Thymus (tissue), 11 donors: Measurements from ENCODE around the gene RFFL. TPM values are rescaled to one million over a fixed set of nuclear protein-coding genes. Genes with fewer than 3 reads are reported as not detected.
A peak's percentile ranks its signal among the peaks of the same experiment; 100 is the strongest.
"Not testable (repeated sequence)": the region's sequence is repeated elsewhere in the genome, so short reads cannot be mapped to it uniquely, and the experiment has no call there.

Source experiments
- DNase-seq, 9 donors: peaks; one replicate each; pipeline ENCODE4 v3.0.0-alpha.2; 2013; ENCODE audit warnings: low spot score in 9 of 9, low read depth in 6 of 9, missing footprints in 1 of 9
- H3K27ac ChIP-seq, 2 donors: one replicate each; pipeline ENCODE4 v1.5.1; 2013; ENCODE audit warnings: control low read depth in 1 of 2, low read depth in 1 of 2, low read length in 1 of 2, mild to moderate bottlenecking in 1 of 2, moderate library complexity in 1 of 2
- H3K27me3 ChIP-seq, 2 donors: one replicate each; pipeline ENCODE4 v1.5.1; 2013; ENCODE audit warnings: low read length in 1 of 2; ENCODE audit not compliant: control insufficient read depth in 2 of 2, insufficient read depth in 1 of 2
- H3K36me3 ChIP-seq, 2 donors: one replicate each; pipeline ENCODE4 v1.5.1; 2013; ENCODE audit warnings: low read length in 1 of 2, mild to moderate bottlenecking in 1 of 2, moderate library complexity in 1 of 2; ENCODE audit not compliant: control insufficient read depth in 2 of 2, insufficient read depth in 2 of 2
- H3K4me1 ChIP-seq, 2 donors: one replicate each; pipeline ENCODE4 v1.5.1; 2013; ENCODE audit warnings: low read length in 2 of 2; ENCODE audit not compliant: control insufficient read depth in 2 of 2, insufficient read depth in 2 of 2
- H3K4me3 ChIP-seq, 2 donors: one replicate each; pipeline ENCODE4 v1.5.1; 2013; ENCODE audit warnings: low read length in 2 of 2, control low read depth in 1 of 2, mild to moderate bottlenecking in 1 of 2
- H3K9me3 ChIP-seq, 2 donors: one replicate each; pipeline ENCODE4 v1.5.1; 2013; ENCODE audit warnings: low read length in 1 of 2, mild to moderate bottlenecking in 1 of 2; ENCODE audit not compliant: control insufficient read depth in 2 of 2, insufficient read depth in 1 of 2
- WGBS: extraction: QIAGEN DNeasy Blood & Tissue Kit; methylation state at CpG from one replicate; pipeline ENCODE4 v1.1.7; 2013; 5-methylcytosine and 5-hydroxymethylcytosine counted together
- polyA plus RNA-seq: library from polyadenylated mRNA; stranded (reverse); fragments of 200-250 nt; gene quantifications from one replicate; pipeline ENCODE4 v1.2.3, GENCODE V29; 2013
- total RNA-seq: library from RNA; stranded (reverse); fragments of 120-200 nt; gene quantifications from one replicate; pipeline ENCODE4 v1.2.4, GENCODE V29; 2013
- donor health status: healthy.

RFFL gene
- total and polyA plus RNA-seq, 2 donors: 16.5 to 17.6 TPM

- peaks cover 49 to 53% of the 10 kb centered on the region in 2 donors for H3K36me3 ChIP-seq
- WGBS: 93% methylated on average over 5 of the region's 5 CpGs
- DNase-seq: no peak
- no peaks in the 10 kb centered on the region for H3K9me3 ChIP-seq
- no peaks in the 10 kb centered on the region for H3K4me1 ChIP-seq
- no peaks in the 10 kb centered on the region for H3K27me3 ChIP-seq
- H3K27ac ChIP-seq: no peak overlapping the region
- H3K4me3 ChIP-seq: no peak overlapping the region
These were observed 51.8 kb downstream of the RFFL start for GRCh38 chr17:35011671-35012216.

DNA sequence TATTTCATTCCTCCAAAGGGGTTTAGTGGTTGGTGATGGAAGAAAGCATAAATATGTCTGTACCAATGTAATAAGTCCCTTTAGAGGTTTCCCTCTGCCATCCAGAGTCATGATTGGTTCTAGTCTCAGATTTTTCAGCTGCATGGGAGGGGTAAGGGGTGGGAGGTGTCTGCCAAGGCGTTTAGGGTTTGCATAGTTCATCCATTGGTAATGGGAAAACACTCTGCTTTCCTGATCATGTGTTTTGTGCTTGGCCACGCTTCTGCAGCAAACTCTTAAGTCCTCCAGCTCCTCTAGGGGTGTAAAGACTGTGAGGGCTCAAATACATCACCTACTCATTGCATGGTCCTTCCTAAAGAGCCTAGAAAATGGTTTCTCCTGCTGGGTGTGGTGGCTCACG is 53.4 kb downstream of the RFFL start:
- peaks cover 34 to 44% of the 10 kb centered on the region in 2 donors for H3K36me3 ChIP-seq
- DNase-seq: no peak
- 97% methylated on average over 3 of the region's 3 CpGs for WGBS
- no peaks in the 10 kb centered on the region for H3K4me1 ChIP-seq
- no peak overlapping the region for H3K27ac ChIP-seq
- H3K27me3 ChIP-seq: no peaks in the 10 kb centered on the region
- H3K9me3 ChIP-seq: no peaks in the 10 kb centered on the region
- H3K4me3 ChIP-seq: no peak overlapping the region

GRCh38 chr17:35006961-35007360 is 56.5 kb downstream of the RFFL start:
- no peaks in the 10 kb centered on the region for H3K4me1 ChIP-seq

DNA sequence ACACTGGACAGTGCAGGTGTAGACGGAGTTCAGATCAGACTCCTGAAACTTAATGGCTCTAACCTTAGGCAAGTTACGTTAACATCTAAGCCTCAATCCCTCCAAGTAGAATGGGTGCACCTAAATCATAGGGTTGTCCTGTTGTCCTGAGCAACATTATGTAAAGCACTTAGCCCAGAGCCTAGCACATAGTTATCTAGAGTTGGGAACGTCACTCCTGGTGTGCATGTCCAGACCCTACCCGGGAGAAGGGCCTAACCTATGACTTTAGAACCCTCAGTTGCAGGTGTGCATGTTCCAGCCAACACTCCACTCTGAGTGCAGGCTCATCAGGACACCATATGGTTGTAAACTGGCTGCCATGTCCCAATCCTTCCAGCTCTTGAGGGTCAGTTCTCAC is 57.2 kb downstream of the RFFL start:
- no peak for DNase-seq
- no peaks in the 10 kb centered on the region for H3K4me1 ChIP-seq
- H3K27ac ChIP-seq: no peak overlapping the region
- WGBS: 97% methylated on average over 4 of the region's 4 CpGs
- H3K27me3 ChIP-seq: no peaks in the 10 kb centered on the region
- H3K4me3 ChIP-seq: no peak overlapping the region
- H3K36me3 ChIP-seq: peaks cover 55 to 59% of the 10 kb centered on the region in 2 donors
- H3K9me3 ChIP-seq: no peaks in the 10 kb centered on the region

More at GRCh38 chr17:35006961-35007360, 56.5 kb downstream of the RFFL start:
- WGBS: 98% methylated on average over 1 of the region's 1 CpG
- H3K36me3 ChIP-seq: peaks cover 55 to 62% of the 10 kb centered on the region in 2 donors
- no peak overlapping the region for H3K4me3 ChIP-seq
- DNase-seq: no peak
- H3K27ac ChIP-seq: no peak overlapping the region
- no peaks in the 10 kb centered on the region for H3K27me3 ChIP-seq
- no peaks in the 10 kb centered on the region for H3K9me3 ChIP-seq

- H3K4me3 ChIP-seq: no peak overlapping the region
- H3K4me1 ChIP-seq: no peaks in the 10 kb centered on the region
- no peak for DNase-seq
- over 99% methylated on average over 4 of the region's 4 CpGs for WGBS
- no peak overlapping the region for H3K27ac ChIP-seq
- no peaks in the 10 kb centered on the region for H3K27me3 ChIP-seq
- H3K36me3 ChIP-seq: peaks cover 55 to 63% of the 10 kb centered on the region in 2 donors
- no peaks in the 10 kb centered on the region for H3K9me3 ChIP-seq
These were observed 59.7 kb downstream of the RFFL start for GRCh38 chr17:35003778-35004177.

GRCh38 chr17:35002876-35003551 is 60.5 kb downstream of the RFFL start:
- no peaks in the 10 kb centered on the region for H3K27me3 ChIP-seq
- H3K4me1 ChIP-seq: peaks cover 3 to 5% of the 10 kb centered on the region in 2 donors
- WGBS: 94% methylated on average over 15 of the region's 15 CpGs
- no peak overlapping the region for H3K4me3 ChIP-seq
- H3K36me3 ChIP-seq: peaks cover 54 to 65% of the 10 kb centered on the region in 2 donors
- no peak for DNase-seq
- peak overlapping the region in 1 of 2 donors; percentile 33 for H3K27ac ChIP-seq
- no peaks in the 10 kb centered on the region for H3K9me3 ChIP-seq

DNA sequence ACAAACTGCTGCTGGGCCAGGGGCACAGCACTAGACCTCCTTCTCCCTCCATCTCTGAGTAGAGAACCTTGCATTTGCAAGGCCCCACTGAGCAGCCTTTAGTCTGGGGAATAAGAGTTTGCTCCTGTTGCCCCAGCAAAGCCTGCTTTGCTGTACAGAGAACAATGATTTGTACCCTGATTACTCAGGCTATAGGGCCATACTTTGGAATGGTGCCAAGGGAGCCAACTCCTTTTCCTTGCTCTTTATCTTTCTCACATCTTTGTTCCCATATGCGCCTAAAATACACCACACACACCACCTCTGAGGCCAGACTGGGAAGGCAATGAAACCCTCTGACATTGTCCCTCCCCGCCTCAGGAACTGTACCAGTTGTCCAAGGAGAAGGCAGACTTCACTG is 62.0 kb downstream of the RFFL start:
- H3K4me1 ChIP-seq: peaks cover 3 to 13% of the 10 kb centered on the region in 2 donors
- peaks cover 50 to 60% of the 10 kb centered on the region in 2 donors for H3K36me3 ChIP-seq
- 98% methylated on average over 2 of the region's 2 CpGs for WGBS
- no peaks in the 10 kb centered on the region for H3K27me3 ChIP-seq
- H3K4me3 ChIP-seq: no peak overlapping the region
- no peaks in the 10 kb centered on the region for H3K9me3 ChIP-seq
- no peak for DNase-seq
- H3K27ac ChIP-seq: no peak overlapping the region

- not testable (repeated sequence) for H3K27ac ChIP-seq, DNase-seq, H3K27me3 ChIP-seq, H3K4me3 ChIP-seq, H3K9me3 ChIP-seq
- H3K36me3 ChIP-seq: peaks cover 56 to 63% of the 10 kb centered on the region in 2 donors
- 98% methylated on average over 14 of the region's 14 CpGs for WGBS
- H3K4me1 ChIP-seq: peaks cover 3 to 13% of the 10 kb centered on the region in 2 donors
These were observed 62.5 kb downstream of the RFFL start for GRCh38 chr17:35000965-35001364.

GRCh38 chr17:34999456-34999855 is 64.1 kb downstream of the RFFL start:
- DNase-seq: no peak
- H3K4me1 ChIP-seq: peaks cover 3 to 13% of the 10 kb centered on the region in 2 donors
- no peak overlapping the region for H3K4me3 ChIP-seq
- H3K9me3 ChIP-seq: no peaks in the 10 kb centered on the region
- H3K27ac ChIP-seq: no peak overlapping the region
- no peaks in the 10 kb centered on the region for H3K27me3 ChIP-seq
- peaks cover 65 to 66% of the 10 kb centered on the region in 2 donors for H3K36me3 ChIP-seq
- WGBS: 97% methylated on average over 2 of the region's 2 CpGs
